ENCODE data around the gene KCNQ4.

The KCNQ4 gene

GRCh38 chr1:40780678-40781607 is 2.6 kb upstream of the KCNQ4 start:
- no peak for DNase-seq

DNA sequence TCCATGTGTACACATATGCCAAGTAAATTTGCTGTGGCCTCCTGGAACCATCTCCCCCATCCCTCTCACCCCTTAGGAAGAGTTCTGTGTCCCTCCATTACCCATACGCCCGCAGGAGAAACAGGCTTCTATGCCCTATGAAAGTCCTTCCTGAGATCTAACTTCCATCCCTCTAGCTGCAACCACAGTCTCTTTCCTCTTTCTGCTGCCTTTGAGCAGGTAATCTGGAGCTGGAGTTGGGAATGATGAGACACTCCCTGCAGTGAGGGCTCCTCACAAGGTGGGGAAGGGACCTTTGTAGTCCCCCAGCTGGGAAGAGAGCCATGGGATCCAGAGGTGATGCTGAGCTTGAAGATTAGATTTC is 2.0 kb upstream of the KCNQ4 start:
- no peak for DNase-seq

- DNase-seq, result no peak
These were observed 1.1 kb upstream of the KCNQ4 start for GRCh38 chr1:40782371-40782956.

DNA sequence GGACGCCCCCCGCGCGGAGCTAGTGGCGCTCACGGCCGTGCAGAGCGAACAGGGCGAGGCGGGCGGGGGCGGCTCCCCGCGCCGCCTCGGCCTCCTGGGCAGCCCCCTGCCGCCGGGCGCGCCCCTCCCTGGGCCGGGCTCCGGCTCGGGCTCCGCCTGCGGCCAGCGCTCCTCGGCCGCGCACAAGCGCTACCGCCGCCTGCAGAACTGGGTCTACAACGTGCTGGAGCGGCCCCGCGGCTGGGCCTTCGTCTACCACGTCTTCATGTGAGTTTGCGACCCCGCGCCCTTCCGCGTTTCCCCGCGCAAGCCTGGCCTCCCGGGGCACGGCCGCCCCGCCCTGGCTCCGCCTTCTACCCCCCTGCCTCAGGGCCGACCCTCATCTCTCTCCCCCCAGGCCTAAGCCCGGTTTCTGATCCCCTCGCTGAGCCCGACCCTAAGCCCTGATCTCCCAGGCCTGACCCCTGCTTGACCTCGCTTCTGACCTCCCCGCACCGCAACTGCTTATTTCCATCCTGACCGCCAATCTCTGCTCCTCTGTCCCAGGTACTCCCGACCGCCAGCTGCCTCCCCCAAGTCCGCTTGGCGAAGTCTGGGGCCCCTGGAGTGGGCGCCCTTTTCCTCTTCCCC is 669 bp downstream of the KCNQ4 start:
- DNase-seq, result no peak

- DNase-seq, result no peak
These were observed 1.2 kb downstream of the KCNQ4 start for GRCh38 chr1:40784771-40785151.

DNA sequence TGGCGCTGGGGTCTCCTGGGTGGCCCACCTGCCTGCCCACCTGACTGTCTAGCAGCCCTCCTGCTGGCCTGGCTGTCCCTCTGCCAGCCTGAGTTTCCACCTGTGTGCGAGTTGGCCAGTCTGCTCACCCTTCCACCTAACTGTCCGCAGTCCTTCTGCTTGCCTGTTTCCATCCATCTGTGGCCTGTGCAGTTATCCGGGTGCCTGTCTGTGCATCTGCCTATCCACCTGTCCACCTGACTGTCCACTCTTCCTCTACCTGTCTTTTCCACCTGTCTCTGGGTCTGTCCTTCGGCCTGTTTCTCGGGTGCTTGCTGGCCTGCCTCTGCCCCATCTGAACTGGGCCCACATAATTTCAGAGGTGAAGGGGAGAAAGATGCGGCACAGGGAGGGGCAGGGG is 1.9 kb downstream of the KCNQ4 start:
- no peak for DNase-seq

DNA sequence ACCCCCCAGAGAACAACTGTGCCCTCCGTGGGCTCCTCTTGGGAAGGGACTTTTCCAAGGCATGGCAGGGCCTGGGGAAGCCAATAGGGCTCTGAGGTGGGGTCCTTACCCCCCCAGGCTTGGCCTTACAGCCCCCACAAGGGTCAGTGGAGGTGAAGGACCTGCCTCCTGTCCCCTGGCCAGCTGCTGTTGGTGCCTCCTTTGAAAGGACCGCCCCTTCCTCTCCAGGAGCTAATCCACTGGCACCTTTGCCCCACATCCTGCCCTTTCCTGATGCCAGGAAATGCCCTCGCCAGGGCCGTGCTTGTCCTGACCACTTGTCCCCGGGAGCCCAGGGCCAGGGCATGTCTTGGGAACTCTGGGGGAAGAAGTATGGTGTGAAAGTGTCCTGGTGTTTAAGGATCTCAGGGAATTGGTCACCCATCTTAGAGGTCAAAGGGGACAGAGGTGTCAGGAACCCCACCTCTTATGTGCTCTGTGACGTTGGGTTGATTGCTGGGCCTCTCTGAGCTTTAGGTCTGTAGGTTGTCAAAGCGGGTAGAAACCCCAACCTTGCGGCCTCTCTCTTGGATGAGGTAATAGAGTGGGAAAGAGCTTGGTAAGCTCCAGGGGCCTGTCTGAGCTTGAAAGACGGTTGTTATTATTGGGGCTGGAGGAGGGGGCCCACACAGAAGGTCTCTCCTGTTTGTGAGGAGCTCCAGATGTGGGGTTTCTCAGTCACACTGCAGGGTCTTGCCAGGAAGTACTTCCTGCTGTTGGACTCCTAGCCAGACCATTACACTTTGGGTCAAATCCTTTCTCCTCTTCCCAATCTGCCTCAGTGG is 2.8 kb downstream of the KCNQ4 start:
- no peak for DNase-seq

DNA sequence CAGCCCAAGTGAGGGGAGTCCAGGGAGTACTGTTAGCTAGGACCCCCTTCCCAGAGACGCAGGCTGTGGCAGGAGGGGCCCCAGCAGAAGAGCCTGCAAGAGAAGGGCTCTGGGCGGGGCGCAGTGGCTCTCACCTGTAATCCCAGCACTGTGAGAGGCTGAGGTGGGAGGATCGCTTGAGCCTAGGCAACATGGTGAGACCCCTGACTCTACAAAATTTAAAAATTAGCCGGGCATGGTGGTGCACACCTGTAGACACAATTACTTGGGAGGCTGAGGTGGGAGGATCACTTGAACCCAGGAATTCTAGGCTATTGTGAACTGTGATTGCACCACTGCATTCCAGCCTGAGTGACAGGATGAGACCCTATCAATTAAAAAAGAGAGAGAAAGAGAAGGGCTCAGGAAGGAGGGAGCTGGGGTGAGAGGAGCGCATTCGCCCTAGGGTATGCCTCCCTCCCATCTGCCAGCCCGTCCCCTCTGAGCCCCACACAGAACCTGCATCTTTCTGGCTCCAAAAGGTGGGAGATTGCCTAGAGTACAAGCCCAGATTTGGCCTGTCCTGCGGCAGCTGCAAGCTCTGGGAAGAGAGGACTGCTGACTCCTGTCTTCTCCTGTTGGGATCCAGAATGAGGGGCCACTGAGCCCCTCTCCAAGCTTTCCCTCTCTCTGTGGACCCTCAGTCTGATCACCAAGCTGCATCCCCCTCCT is 3.6 kb downstream of the KCNQ4 start:
- DNase-seq, result no peak

DNA sequence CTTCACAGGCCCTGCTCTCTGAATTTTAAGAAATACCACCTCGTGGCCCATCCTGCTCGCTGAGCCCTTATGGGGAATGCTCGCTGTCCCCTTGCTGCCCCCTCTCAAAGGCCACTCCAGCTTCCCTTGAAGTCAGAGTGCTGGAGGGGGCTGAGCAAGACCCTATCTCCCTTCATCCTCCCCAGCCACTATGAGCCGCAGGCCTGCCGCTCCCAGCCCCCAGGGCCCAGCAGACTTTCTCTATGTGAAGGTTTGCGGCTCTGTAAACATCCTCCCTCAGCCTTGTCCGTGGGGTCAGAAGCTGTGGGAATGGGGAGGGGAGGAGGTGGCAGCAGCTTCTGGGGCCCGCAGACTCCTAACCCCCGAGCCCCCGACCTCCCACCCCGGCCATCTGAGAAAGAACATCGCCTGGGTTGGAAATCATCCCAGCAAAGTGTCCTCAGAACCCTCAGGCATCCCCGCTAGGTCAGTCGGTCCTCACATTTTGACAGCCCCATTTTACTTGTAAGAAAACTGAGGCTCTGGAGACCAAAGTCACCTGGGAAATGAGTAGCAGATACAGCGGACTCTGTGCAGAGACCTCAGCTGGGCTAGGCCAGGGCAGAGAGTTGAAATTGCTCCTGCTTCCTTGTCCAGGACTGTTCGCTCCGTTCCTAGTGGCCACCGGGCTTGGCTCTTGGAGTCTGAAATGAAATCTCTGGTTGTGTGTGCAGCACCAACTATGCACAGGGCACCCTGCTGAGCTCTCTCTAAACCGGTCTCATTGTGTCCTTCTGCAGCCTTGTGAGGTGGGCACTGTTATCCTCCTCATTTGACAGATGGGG is 4.4 kb downstream of the KCNQ4 start:
- DNase-seq, result no peak

DNA sequence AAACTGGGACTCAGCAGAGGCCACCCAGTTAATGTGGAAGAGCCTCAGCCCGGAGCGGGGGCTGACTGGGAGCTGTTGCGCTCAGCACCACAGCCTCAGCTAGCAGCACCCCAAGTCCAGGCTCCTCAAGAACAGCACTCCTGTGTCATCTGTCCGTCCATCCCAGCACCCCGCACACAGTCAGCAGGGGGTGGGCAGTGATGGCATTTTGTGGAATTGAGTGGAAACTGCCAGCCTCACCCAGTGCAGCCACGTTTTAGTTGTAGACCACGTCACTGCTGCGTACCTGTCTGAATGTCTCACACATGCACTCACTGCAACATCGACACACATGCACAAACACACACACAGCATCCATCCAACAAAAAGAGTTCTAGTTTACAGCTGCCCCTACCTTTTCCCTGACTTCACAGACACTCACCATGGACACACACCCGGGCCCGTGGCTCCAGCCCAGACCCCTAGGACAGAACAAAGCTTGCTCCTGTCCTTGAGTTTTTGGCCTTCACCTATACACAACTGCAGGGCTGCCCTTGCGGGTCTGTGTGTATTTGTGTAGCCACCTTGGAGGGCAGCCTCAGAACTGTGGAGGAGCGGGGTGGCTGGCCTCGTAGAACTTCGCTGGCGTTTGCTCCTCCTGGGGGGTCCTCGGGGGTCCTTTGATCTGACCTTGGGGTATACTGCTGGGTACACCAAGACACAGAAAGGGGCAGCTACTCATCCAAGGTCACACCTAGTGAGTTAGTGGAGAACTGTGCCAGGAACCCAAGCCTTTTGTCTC is 5.2 kb downstream of the KCNQ4 start:
- DNase-seq, result no peak

GRCh38 chr1:40789342-40789598 is 5.7 kb downstream of the KCNQ4 start:
- DNase-seq, result no peak

- DNase-seq, result no peak
These were observed 6.3 kb downstream of the KCNQ4 start for GRCh38 chr1:40789661-40790430.

DNA sequence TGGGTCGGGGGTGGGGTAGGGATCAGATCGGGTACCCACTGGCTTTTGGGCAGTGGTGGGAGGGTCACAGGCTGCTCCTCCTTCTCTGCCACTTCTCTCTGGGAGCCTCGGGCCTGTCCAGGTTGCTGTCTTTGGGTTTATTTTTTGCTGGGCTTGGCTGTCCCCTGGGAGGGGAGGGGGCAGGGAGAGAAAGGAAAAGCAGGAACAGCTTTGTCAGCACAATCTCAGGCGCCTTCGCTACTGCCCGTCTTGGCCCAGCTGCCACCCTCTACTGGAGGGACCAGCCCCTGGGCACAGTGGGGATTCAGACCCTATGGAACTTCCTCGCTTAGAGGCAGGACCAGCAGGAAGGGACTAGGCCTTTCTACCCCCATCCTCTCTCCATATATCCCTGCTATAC is 8.4 kb downstream of the KCNQ4 start:
- DNase-seq, result no peak

DNA sequence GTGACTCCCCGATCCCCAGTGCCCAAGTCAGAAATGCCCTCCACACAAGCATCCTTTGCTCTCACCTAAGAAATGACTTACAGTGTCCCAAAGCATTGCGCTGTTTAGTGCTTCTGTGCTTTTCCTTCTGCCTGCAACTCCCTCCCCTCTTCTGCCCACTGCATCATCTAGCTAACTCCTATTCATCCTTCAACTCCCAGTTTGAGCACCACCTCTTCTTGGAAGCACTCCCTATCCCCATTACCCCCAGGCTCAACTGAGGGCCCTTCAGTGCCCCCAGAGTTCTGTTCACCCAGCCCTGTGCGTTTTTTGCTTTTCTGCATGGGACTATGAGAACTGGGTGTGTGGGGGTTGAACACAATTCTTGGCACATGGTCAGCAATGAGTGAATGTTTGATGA is 10.0 kb downstream of the KCNQ4 start:
- no peak for DNase-seq

DNA sequence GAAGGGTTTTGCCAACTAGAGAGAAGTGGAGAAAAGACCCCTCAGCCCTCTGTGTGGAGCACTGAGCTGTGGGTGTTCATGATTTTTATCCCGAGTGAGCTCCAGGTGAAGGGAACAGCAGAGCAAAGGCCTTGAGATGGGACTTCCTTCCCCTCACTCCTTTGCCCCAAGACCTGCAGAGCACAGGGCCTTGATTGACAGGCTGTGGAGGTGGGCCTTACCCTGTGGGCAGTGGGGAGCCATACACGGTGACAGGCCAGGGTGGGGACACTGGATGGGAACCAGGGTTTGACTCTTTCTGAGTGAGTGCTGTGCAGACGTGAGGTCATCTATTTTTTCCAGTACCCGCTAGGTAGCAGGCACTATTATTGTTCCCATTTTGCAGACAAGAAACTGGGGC is 10.5 kb downstream of the KCNQ4 start:
- no peak for DNase-seq

- peak in 1 of 4 experiments; percentile 23 for DNase-seq
These were observed 11.6 kb downstream of the KCNQ4 start for GRCh38 chr1:40794974-40795715.

DNA sequence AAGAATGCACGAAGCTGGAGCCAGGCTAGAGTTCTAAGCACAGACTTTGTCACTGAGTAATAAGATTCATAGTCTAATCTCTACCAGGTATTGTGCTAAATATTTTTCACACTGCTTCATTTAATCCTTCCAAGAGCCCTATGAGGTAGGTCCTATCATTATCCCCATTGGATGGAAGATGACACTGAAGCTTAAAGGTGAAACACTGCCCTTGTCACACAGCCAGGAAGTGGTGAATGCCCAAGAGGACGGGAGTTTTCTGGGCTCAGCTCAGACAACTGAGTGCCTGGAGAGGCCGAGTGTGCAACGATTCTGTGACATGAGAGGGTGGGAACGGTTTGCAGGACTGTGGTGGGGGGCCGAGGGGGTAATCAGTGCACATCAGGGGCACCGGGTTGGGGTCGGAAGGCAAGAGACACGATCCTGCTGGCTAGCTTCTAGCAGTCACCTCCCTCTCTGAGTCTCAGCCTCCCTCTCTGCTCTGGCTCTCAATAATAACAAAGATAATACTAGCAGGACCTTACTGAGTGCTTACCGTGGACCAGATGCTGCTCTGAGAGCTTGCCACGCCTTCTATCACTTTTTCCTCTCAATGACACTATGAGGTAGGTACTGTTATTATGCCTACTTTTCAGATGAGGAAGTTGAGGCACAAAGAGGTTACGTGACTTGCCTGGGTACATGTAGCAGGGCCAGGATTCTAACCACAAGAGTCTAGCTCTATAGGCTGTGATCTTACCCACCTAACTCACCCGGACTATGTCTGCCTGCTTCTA is 12.4 kb downstream of the KCNQ4 start:
- DNase-seq, result no peak

DNA sequence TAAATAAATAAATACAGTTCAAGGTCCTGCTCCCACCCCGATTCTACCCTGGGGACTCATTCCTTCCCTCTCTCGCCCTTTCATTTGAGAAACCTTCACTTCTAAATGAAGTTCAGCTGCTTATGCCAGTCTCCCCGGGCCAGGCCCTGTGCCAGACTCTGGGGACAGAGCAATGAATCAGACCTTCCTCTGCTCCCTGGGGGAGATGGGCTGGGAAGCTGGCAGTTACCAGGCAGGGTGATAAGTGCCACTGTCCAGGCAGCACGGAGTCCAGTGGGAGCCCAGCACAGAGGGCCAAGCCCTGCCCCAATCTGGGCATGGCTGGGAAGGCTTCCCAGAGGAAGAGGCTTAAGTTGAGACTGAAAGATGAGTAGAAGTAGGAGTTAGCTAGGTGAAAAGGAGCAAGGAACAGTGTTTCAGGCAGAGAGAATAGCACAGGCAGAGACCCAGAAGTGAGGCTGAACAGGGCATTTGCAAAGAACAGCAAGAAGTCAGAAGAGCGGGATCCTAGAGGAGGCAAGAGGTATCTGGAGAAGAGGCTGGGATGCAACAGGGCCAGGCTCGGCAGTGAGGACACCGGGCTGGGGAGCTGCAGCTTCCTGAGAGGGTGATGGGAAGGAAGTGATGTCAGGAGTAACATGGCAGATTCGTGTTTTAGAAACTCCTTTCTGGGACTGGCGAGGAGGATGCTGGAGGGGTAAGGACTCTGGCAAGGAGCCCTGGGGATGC is 13.5 kb downstream of the KCNQ4 start:
- DNase-seq, result no peak
